Aorta (tissue), 5 donors: ENCODE results near the gene KLHL29. TPM values are rescaled to one million over a fixed set of nuclear protein-coding genes. Genes with fewer than 3 reads are reported as not detected.

Source experiments
- ATAC-seq: fragments of 200-7000 bp; cut with Tn5 transposase; one replicate; pipeline ENCODE4 v1.9.1; 2022; ENCODE audit warnings: moderate library complexity; ENCODE audit not compliant: low FRiP score
- DNase-seq, 2 donors: peaks; one replicate each; pipeline ENCODE4 v3.0.0-alpha.2; 2020
- H3K27ac ChIP-seq, 2 donors: one replicate each; pipeline ENCODE4 v1.5.1; 2013; ENCODE audit warnings: low read length in 2 of 2, mild to moderate bottlenecking in 2 of 2, moderate library complexity in 2 of 2, control low read depth in 1 of 2, inconsistent platforms in 1 of 2, low read depth in 1 of 2
- H3K27me3 ChIP-seq, 2 donors: one replicate each; pipeline ENCODE4 v1.6.1; 2013; ENCODE audit warnings: control low read depth in 1 of 2, low read length in 1 of 2, mild to moderate bottlenecking in 1 of 2, moderate library complexity in 1 of 2; ENCODE audit not compliant: insufficient read depth in 2 of 2, control insufficient read depth in 1 of 2
- H3K36me3 ChIP-seq, 2 donors: one replicate each; pipeline ENCODE4 v1.6.1; 2013; ENCODE audit warnings: control low read depth in 1 of 2, low read length in 1 of 2, mild to moderate bottlenecking in 1 of 2; ENCODE audit not compliant: insufficient read depth in 2 of 2, control insufficient read depth in 1 of 2
- H3K4me1 ChIP-seq, 2 donors: one replicate each; pipeline ENCODE4 v1.6.1; 2013; ENCODE audit warnings: low read length in 2 of 2, control low read depth in 1 of 2, mild to moderate bottlenecking in 1 of 2, moderate library complexity in 1 of 2; ENCODE audit not compliant: insufficient read depth in 2 of 2, control insufficient read depth in 1 of 2
- H3K4me3 ChIP-seq, 2 donors: one replicate each; pipeline ENCODE4 v1.5.1; 2013; ENCODE audit warnings: low read length in 2 of 2, control low read depth in 1 of 2, mild to moderate bottlenecking in 1 of 2
- H3K9me3 ChIP-seq: one replicate; pipeline ENCODE4 v1.6.1; 2013; ENCODE audit warnings: mild to moderate bottlenecking, low read length; ENCODE audit not compliant: control insufficient read depth
- WGBS, 2 donors: extraction: QIAGEN DNeasy Blood & Tissue Kit; methylation state at CpG; one replicate each; pipeline ENCODE4 v1.1.7; 2013; 5-methylcytosine and 5-hydroxymethylcytosine counted together
- intact Hi-C, 2 donors: fragments of 100-400 bp; cut with DNase I; formaldehyde crosslinking; loops; one replicate each; pipeline versions ENCODE4 v1.14.2 to v1.15.0; 2022
- polyA plus RNA-seq, 2 donors: library from polyadenylated mRNA; stranded (reverse); fragments of 200-250 nt; gene quantifications; one replicate each; pipeline ENCODE4 v1.2.3, GENCODE V29; 2013
- total RNA-seq, 2 donors: library from RNA; stranded (reverse); fragmentation: NEBNext Ultra II Directional; extraction: Animal tissue kit (Norgen Biotek cat#: 25700); gene quantifications; one replicate each; pipeline ENCODE4 v1.2.1, GENCODE V29; 2021
- donor health status: healthy with polysubstance abuse.
- donor health status: Bipolar disorder and iron deficiency.
- donor health status: DM: no; HTN: no; CAD: no.
- donor health status: DM: no; HTN: no; CAD: no.
- donor health status: DM: yes; HTN: yes; CAD: no.

KLHL29 gene
- total and polyA plus RNA-seq, 4 donors = 0.75 to 13.4 (median 8.1) TPM

DNA sequence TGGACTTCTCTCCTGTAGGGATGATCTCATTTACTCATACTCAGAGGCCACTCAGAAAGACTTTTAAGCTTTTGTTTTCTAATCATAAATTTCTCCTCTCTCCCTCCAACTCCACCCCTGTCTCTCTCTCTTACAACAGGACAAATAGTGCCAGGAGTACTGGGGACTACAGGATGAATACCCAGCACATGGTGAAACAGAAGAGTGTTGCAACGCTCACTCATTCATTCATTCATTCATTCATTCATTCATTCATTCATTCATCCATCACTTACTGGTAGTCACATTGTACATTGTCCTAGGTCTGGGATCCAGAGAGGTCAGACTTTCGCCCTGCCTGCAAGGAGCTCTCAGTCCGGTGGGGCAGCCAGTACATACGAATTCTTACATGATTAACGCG lies 97.6 kb downstream of the KLHL29 start:
- WGBS, 2 donors = 93 to 94% methylated on average over 6 of the region's 6 CpGs
- Histone ChIP-seq H3K36me3 (no peaks in the 10 kb centered on the region), H3K27ac (no peak overlapping the region), H3K9me3 (no peaks in the 10 kb centered on the region), H3K4me3 (no peak overlapping the region), H3K4me1 (no peaks in the 10 kb centered on the region), H3K27me3 (no peaks in the 10 kb centered on the region)
- intact Hi-C loops = no loop called here
- DNase-seq (no peak), ATAC-seq (no peak)

DNA sequence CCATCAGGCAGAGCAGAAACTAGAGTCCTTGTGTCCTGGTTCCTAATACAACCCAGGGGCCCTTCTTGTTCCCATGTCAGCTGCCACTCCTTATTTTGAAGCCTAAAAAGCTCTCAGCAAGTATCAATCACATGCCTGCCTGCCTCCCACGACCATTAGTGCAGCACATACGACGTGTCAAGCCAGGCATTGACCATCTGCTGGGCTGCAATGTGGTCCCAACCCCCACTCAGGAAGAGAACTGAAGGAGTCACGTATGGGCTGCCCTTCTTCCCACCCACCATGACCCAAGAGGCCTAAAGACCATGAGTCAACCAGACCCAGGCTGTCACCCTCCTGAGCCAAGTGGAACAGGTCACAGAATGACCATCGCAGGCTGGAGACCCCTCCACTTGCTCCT lies 98.8 kb downstream of the KLHL29 start:
- Histone ChIP-seq H3K36me3 (no peaks in the 10 kb centered on the region), H3K4me3 (no peak overlapping the region), H3K9me3 (no peaks in the 10 kb centered on the region), H3K4me1 (no peaks in the 10 kb centered on the region), H3K27ac (no peak overlapping the region), H3K27me3 (no peaks in the 10 kb centered on the region)
- DNase-seq (no peak), ATAC-seq (no peak)
- intact Hi-C loops = no loop called here
- 88 to 90% methylated on average over 5 of the region's 5 CpGs for WGBS, 2 donors

GRCh38 chr2:23484275-23484674 lies 99.3 kb downstream of the KLHL29 start:
- Histone ChIP-seq H3K27ac (no peak overlapping the region), H3K4me3 (no peak overlapping the region), H3K9me3 (no peaks in the 10 kb centered on the region), H3K4me1 (no peaks in the 10 kb centered on the region), H3K36me3 (no peaks in the 10 kb centered on the region), H3K27me3 (no peaks in the 10 kb centered on the region)
- intact Hi-C loops = no loop called here
- 94 to 95% methylated on average over 8 of the region's 8 CpGs for WGBS, 2 donors
- DNase-seq (no peak), ATAC-seq (no peak)

DNA sequence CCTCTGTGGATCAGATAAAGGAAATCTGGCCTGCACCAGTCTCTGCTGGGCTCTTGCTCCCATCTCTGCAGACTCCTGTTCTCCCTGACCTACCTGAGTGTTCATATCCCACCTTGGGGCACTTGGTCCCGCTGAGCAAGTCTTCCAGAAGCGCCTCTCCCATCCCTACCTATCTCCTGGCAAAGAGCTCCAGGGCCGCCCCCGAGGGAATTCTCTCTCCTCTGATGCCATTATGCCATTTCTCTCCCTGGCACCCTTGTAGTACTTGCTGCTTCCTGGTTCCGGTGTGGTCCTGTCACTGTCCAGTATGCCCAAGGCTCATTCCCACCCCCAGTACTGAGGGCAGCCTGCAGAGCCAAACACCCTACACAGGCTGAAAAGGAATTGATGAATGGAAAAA lies 99.8 kb downstream of the KLHL29 start:
- Histone ChIP-seq H3K9me3 (no peaks in the 10 kb centered on the region), H3K27me3 (no peaks in the 10 kb centered on the region), H3K4me1 (no peaks in the 10 kb centered on the region), H3K4me3 (no peak overlapping the region), H3K36me3 (no peaks in the 10 kb centered on the region), H3K27ac (no peak overlapping the region)
- 76% methylated on average over 5 of the region's 5 CpGs for WGBS, 2 donors
- intact Hi-C loops = no loop called here
- ATAC-seq (no peak), DNase-seq (peak in 1 of 2 donors; percentile 60)

DNA sequence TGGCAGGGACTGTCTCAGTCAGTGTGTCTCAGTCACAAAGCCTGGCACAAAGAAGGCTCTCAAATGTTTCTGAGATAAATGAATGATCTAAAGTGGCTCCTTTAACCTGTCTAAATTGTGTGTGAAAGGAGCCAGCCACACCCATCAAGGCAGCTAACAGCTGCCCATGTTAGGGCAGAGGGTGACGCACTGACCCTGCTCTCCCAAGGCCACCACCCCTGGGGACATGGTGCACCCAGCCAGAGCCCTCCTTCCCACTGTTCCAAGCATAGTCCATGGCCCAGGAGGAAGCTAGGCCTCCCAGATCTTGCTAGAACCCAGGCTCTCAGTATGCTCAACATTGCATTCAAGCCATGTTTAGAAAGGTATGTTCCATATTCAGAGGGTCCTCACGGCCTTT lies 100.3 kb downstream of the KLHL29 start:
- 92 to 100% methylated on average over 2 of the region's 2 CpGs for WGBS, 2 donors
- no peak overlapping the region for H3K27ac ChIP-seq
- no peaks in the 10 kb centered on the region for H3K9me3 ChIP-seq
- no peaks in the 10 kb centered on the region for H3K36me3 ChIP-seq
- DNase-seq (no peak), ATAC-seq (no peak)
- no peak overlapping the region for H3K4me3 ChIP-seq
- intact Hi-C loops = no loop called here
- H3K27me3 ChIP-seq = no peaks in the 10 kb centered on the region
- no peaks in the 10 kb centered on the region for H3K4me1 ChIP-seq

DNA sequence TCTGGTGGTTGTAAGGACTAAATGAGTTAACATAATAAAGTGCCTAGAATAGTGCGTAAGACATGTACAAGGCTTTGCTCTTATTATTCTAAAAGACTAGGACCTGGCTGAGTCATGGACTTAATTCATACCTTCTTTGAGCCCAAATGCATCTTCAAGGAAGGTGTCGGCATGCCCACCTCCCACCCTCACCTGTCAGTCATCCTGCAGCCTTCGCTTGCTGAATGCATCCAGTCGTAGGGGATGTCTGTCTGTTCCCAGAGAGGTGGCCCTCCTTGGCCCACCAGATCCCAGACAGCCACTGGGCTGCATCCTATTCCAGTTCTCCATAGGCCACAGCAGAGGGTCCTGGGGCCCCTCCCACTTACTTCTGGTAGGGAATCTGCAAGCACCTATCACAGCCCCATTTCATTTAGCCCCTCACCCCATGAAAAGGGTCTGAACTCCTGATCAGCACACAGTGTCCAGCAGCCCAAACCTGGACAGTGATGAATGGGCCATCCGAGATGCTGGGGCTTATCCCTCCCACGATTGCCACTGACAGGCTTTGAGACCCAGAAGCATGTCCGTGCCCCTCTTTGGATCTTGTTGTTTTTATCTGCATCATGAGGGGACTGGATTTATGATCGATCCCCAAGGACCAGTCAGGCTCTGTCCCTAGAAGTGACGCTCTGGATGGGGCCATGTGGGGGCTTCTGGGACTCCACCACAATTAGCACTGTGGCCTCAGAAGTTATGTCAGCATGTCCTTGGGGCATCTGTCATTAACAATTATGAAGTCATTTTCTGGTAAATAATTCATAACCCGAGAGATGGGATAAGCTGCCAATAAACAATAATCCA lies 101.1 kb downstream of the KLHL29 start:
- Histone ChIP-seq H3K36me3 (no peaks in the 10 kb centered on the region), H3K27me3 (no peaks in the 10 kb centered on the region), H3K9me3 (no peaks in the 10 kb centered on the region), H3K4me1 (no peaks in the 10 kb centered on the region), H3K27ac (no peak overlapping the region), H3K4me3 (no peak overlapping the region)
- ATAC-seq (no peak), DNase-seq (no peak)
- intact Hi-C loops = no loop called here
- 93% methylated on average over 10 of the region's 10 CpGs for WGBS, 2 donors

DNA sequence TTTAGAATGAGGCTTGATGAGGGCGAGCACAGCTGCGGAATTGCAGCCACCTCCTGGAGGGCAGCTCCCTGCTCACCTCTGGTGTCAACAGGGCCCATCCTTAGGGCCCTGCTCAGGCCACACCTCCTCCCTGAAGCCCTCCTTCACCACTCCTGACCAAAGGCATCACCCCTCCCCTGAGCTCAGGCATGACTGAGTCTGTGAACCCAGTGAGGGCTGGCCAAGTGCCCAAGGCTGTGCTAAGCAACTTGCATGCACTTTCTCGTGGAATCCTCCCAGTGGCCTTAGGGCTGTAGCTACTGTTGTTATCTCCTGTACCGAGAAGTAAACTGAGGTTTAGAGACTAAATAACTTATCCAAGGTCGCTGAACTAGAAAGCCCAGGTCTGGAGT lies 101.7 kb downstream of the KLHL29 start:
- Histone ChIP-seq H3K4me1 (no peaks in the 10 kb centered on the region), H3K27me3 (no peaks in the 10 kb centered on the region), H3K4me3 (no peak overlapping the region), H3K36me3 (no peaks in the 10 kb centered on the region), H3K9me3 (no peaks in the 10 kb centered on the region), H3K27ac (no peak overlapping the region)
- ATAC-seq (no peak), DNase-seq (peak in 1 of 2 donors; percentile 79)
- WGBS, 2 donors = 87% methylated on average over 5 of the region's 5 CpGs
- intact Hi-C loops = no loop called here

DNA sequence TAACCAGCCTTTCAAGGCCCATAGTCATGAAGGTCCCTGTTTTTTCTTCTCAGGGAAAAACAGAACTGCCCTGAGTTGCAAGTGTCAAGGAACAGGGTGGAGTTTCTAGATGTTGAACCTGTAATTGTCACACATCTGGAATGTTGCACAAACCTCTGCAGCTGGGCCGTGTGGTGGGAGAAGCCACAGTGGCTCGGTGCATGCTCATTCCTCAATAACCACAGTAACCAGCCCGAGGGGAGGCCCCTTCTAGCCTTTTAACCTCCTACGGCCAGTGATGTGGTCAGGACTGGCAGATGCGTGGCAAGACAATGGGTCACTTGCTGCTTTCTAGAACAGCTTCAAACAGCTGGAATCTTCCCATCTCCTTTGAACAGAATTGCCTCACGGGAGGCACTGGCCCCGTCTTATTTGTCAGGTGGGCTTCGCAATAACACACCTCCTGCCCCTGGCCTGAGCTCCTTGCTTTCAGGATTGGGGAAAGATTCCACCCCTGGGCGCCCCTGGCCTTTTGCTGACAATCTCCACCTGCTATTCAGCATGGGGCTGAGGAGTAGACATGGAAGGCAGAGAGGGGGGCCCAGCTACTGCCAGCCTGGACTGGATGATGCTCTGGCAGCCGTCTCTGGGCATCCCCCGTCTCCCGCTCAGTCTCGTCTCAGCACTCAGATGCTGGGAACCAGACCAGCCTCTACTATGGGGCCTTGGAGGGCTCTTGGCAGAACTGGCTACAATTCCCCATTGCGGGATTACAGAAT lies 102.9 kb downstream of the KLHL29 start:
- 91 to 97% methylated on average over 14 of the region's 14 CpGs for WGBS, 2 donors
- no peaks in the 10 kb centered on the region for H3K9me3 ChIP-seq
- no peaks in the 10 kb centered on the region for H3K36me3 ChIP-seq
- no peaks in the 10 kb centered on the region for H3K4me1 ChIP-seq
- no peaks in the 10 kb centered on the region for H3K27me3 ChIP-seq
- no peak for ATAC-seq
- intact Hi-C loops = no loop called here
- no peak overlapping the region for H3K27ac ChIP-seq
- no peak overlapping the region for H3K4me3 ChIP-seq
- DNase-seq = peak; percentile 40 to 58

GRCh38 chr2:23488584-23488983 lies 103.6 kb downstream of the KLHL29 start:
- intact Hi-C loops = no loop called here
- ATAC-seq (no peak), DNase-seq (no peak)
- H3K27ac ChIP-seq = no peak overlapping the region
- no peaks in the 10 kb centered on the region for H3K27me3 ChIP-seq
- H3K36me3 ChIP-seq = no peaks in the 10 kb centered on the region
- no peak overlapping the region for H3K4me3 ChIP-seq
- no peaks in the 10 kb centered on the region for H3K9me3 ChIP-seq
- H3K4me1 ChIP-seq = no peaks in the 10 kb centered on the region
- WGBS, 2 donors = 96% methylated on average over 4 of the region's 4 CpGs
